Measurements from ENCODE around the gene ETS1. TPM values are rescaled to one million over a fixed set of nuclear protein-coding genes. Genes with fewer than 3 reads are reported as not detected.

Gene ETS1
- total RNA-seq, 2 donors from 2014 or later, result 15.2 to 30.0 TPM

DNA sequence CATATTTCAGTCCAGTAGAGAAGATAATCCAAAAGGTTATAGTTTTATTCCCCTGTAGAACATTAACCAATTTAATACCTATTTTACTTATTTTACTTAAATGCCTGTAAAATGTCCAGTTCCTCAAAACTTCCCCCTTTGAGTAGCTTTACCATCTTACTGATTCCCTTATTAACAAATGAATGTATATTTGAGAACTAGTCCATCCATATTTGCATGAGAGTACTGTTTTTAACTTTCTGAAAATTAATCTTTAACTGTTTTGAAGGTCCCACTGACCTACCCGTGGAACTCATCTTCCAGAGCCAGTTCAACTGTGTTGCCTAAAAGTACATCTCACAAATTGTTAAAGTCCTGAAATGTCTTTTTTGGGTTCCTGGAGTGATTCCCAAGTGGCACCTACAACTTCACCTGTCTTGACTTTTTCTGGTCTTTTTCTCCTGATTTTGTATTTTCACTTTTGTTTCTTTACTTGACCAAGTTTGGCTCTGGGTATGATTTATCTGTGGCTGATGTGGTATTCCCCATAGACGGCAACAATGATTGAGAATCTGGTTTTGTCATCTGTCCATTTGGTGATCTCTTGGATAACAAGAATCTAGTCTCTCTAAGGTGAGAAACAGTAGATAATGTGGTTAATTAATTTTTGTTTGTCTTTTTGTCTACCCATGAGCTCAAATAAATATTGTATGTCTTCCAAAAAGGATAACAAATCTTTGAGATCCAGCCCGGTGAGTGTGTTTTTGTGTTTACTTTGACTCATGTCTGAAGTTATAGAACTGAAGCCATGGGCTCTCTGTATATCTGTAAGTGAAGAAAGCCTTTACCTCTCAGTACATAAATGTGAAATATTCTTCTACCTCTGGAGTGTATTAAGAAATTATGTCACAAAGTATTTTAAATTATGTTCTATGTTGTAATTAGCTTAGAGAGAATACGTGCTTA, 174.2 kb downstream of the ETS1 start:
- no peak for DNase-seq (ENCODE audit: low spot score)
- WGBS, result 54% methylated on average over 4 of the region's 4 CpGs
- no peaks in the 10 kb centered on the region for H3K27me3 ChIP-seq (replicated peaks; ENCODE audit: insufficient read depth)
- no peak overlapping the region for H3K27ac ChIP-seq
- intact Hi-C loops (cut with DNase I), result no loop called here
- no peaks in the 10 kb centered on the region for H3K4me1 ChIP-seq (replicated peaks)
- TF ChIP-seq, protein P1, sequence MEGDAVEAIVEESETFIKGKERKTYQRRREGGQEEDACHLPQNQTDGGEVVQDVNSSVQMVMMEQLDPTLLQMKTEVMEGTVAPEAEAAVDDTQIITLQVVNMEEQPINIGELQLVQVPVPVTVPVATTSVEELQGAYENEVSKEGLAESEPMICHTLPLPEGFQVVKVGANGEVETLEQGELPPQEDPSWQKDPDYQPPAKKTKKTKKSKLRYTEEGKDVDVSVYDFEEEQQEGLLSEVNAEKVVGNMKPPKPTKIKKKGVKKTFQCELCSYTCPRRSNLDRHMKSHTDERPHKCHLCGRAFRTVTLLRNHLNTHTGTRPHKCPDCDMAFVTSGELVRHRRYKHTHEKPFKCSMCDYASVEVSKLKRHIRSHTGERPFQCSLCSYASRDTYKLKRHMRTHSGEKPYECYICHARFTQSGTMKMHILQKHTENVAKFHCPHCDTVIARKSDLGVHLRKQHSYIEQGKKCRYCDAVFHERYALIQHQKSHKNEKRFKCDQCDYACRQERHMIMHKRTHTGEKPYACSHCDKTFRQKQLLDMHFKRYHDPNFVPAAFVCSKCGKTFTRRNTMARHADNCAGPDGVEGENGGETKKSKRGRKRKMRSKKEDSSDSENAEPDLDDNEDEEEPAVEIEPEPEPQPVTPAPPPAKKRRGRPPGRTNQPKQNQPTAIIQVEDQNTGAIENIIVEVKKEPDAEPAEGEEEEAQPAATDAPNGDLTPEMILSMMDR (IDR thresholded peaks at IDR 0.05), result no peak
- no peak for TF ChIP-seq POLR2AphosphoS5 (IDR thresholded peaks at IDR 0.05)
- TF ChIP-seq POLR2A (IDR thresholded peaks at IDR 0.05), result no peak
- H3K36me3 ChIP-seq, result no peaks in the 10 kb centered on the region
- no peak overlapping the region for H3K4me3 ChIP-seq
- H3K9me3 ChIP-seq, result no peaks in the 10 kb centered on the region

DNA sequence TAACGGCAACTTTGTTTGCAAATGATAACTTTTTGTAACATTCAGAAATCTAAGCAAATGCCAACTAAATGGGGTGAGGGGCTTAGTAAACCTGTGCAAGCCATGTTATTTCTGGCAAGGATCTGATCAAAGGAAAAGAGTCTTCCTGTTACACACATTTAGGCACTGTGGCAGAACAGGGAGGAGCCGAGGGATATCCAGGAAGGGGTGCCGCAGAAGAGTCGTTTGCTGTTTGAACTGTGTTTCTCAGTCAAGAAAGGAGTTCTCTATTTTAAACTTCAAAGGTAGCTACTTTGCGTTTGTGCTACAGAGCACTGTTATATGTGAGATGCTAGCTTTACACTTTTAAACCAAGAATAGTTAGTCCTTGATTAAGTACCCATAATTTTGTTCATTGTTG, 175.5 kb downstream of the ETS1 start:
- intact Hi-C loops (cut with DNase I), result no loop called here

DNA sequence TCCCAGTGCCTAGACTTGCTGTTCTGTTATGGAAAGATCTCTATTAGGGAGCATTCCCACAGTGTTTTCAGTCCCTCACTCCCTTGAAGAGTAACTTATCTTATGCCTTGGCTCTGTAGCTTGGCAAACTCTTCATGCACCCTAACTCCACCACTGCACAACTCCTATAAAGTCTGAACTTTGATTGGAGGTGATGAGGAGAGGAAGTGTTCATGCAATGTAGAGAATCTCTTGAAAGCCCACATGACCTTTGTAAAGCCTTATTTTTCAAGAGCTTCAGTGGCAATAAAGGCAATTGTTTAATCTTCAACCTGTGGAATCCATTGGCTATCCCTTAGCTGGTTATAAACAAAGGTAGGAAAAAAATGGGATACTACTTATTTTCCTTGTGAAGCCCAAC, 176.2 kb downstream of the ETS1 start:
- intact Hi-C loops (cut with DNase I), result no loop called here
- no peak overlapping the region for H3K4me3 ChIP-seq
- no peak overlapping the region for H3K27ac ChIP-seq
- no peaks in the 10 kb centered on the region for H3K27me3 ChIP-seq (replicated peaks; ENCODE audit: insufficient read depth)
- no peaks in the 10 kb centered on the region for H3K4me1 ChIP-seq (replicated peaks)
- H3K36me3 ChIP-seq, result no peaks in the 10 kb centered on the region
- no peak for DNase-seq (ENCODE audit: low spot score)
- TF ChIP-seq, protein P1 (IDR thresholded peaks at IDR 0.05), result no peak
- no peak for TF ChIP-seq POLR2AphosphoS5 (IDR thresholded peaks at IDR 0.05)
- TF ChIP-seq POLR2A (IDR thresholded peaks at IDR 0.05), result no peak
- no peaks in the 10 kb centered on the region for H3K9me3 ChIP-seq

More for the DNA sequence above, 175.5 kb downstream of the ETS1 start:
- Histone ChIP-seq H3K4me3 (no peak overlapping the region), H3K4me1 (replicated peaks) (no peaks in the 10 kb centered on the region), H3K27me3 (replicated peaks; ENCODE audit: insufficient read depth) (no peaks in the 10 kb centered on the region), H3K27ac (no peak overlapping the region), H3K36me3 (no peaks in the 10 kb centered on the region), H3K9me3 (no peaks in the 10 kb centered on the region)
- WGBS, result 79% methylated on average over 5 of the region's 5 CpGs
- TF ChIP-seq, protein P1 (IDR thresholded peaks at IDR 0.05), result no peak
- no peak for TF ChIP-seq POLR2A (IDR thresholded peaks at IDR 0.05)
- no peak for TF ChIP-seq POLR2AphosphoS5 (IDR thresholded peaks at IDR 0.05)
- DNase-seq (ENCODE audit: low spot score), result no peak

DNA sequence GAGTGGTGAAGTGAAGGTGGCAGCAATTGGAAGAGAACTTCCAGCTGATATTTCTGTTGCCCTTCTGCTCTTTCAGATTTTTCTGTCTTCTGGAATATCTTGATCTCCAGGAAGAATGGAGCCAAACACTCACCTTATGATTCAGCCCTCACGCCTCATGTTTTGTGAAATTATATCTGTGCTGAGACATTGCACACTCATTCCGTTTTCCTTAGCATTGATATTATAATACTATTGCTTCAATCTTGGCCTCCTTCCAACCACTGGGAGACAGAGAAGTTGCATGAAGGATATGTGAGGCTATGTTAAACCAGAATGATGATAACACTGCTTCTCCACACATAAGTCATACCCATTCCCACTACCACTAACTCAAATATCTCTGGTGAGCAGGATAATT, 177.9 kb downstream of the ETS1 start:
- TF ChIP-seq POLR2AphosphoS5 (IDR thresholded peaks at IDR 0.05) (no peak), POLR2A (IDR thresholded peaks at IDR 0.05) (no peak)
- TF ChIP-seq, protein P1 (IDR thresholded peaks at IDR 0.05), result no peak
- intact Hi-C loops (cut with DNase I), result no loop called here
- H3K9me3 ChIP-seq, result no peaks in the 10 kb centered on the region
- DNase-seq (ENCODE audit: low spot score), result no peak
- no peaks in the 10 kb centered on the region for H3K36me3 ChIP-seq
- 72% methylated on average over 2 of the region's 2 CpGs for WGBS
- H3K4me1 ChIP-seq (replicated peaks), result no peaks in the 10 kb centered on the region
- no peaks in the 10 kb centered on the region for H3K27me3 ChIP-seq (replicated peaks; ENCODE audit: insufficient read depth)
- H3K27ac ChIP-seq, result no peak overlapping the region
- no peak overlapping the region for H3K4me3 ChIP-seq

Small RNAs within 50 kb of the gene (microRNA-seq; reads per million reads assigned to microRNA genes)
- not detected for gene MIR6090

Small RNAs within 50 kb of the gene (small RNA-seq; reads per million reads assigned to genes)
- 0 to 0.30 reads per million in 2 donors for gene MIR6090

Other genes starting within 250 kb of the ETS1 start
- 10 to 100 TPM in 1 of 2 donors, 1 to 10 TPM in 1; 9.8 to 10.6 TPM for gene FLI1, start 106.5 kb upstream of the ETS1 start, total RNA-seq

Measured in prostate gland (tissue), 2 donors.